ENCODE results near the gene DENND1B. TPM values are rescaled to one million over a fixed set of nuclear protein-coding genes. Genes with fewer than 3 reads are reported as not detected.

The DENND1B gene
- total RNA-seq, 2 experiments from 2014 or later = 22.5 to 27.9 TPM

- ATAC-seq (no peak), DNase-seq (no peak)
- Mint-ChIP-seq H3K27me3 (ENCODE audit: low read depth) (no peaks in the 10 kb centered on the region), H3K4me1 (ENCODE audit: low read depth) (peaks cover 2% of the 10 kb centered on the region), H3K36me3 (ENCODE audit: low read depth) (peaks cover 5% of the 10 kb centered on the region), H3K27ac (no peak overlapping the region), H3K9me3 (ENCODE audit: insufficient read depth) (peaks cover 9% of the 10 kb centered on the region), H3K4me3 (no peak overlapping the region)
- POLR2A ChIA-PET = no interaction called here
- CTCF ChIA-PET = no interaction called here
Observed at GRCh38 chr1:197695961-197696360, 79.3 kb downstream of the DENND1B start.

GRCh38 chr1:197692965-197693364, 82.3 kb downstream of the DENND1B start:
- no peaks in the 10 kb centered on the region for H3K4me1 Mint-ChIP-seq (ENCODE audit: low read depth)
- H3K9me3 Mint-ChIP-seq (ENCODE audit: insufficient read depth) = peaks cover 17% of the 10 kb centered on the region
- peaks cover 27% of the 10 kb centered on the region for H3K36me3 Mint-ChIP-seq (ENCODE audit: low read depth)
- CTCF ChIA-PET = interaction anchor here (1.9 kb wide), 1 partner anchor 176 kb away, joined by 7 read pairs; no protein-coding TSS in a partner anchor
- no peak overlapping the region for H3K4me3 Mint-ChIP-seq
- POLR2A ChIA-PET = no interaction called here
- no peak for ATAC-seq
- no peak overlapping the region for H3K27ac Mint-ChIP-seq
- no peak for DNase-seq
- no peaks in the 10 kb centered on the region for H3K27me3 Mint-ChIP-seq (ENCODE audit: low read depth)

DNA sequence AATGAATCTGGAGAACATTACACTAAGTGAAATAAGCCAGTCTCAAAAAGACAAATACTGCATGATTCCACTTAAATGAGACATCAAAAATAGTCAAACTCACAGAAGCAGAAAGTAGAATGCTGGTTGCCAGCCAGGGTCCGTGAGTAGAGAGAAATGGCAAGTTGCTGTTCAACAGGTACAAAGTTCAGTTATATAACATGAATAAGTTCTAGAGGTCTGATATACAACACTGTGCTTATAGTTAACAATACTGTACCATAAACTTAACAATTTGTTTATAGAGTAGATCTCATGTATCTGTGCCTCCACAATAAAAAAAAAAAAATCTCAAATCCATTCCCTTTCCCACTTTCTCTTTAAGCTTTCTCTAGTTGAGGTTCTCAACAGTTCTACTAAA, 83.5 kb downstream of the DENND1B start:
- Mint-ChIP-seq H3K27ac (no peak overlapping the region), H3K9me3 (ENCODE audit: insufficient read depth) (peaks cover 19% of the 10 kb centered on the region), H3K36me3 (ENCODE audit: low read depth) (peaks cover 27% of the 10 kb centered on the region), H3K4me3 (no peak overlapping the region), H3K27me3 (ENCODE audit: low read depth) (no peaks in the 10 kb centered on the region), H3K4me1 (ENCODE audit: low read depth) (no peaks in the 10 kb centered on the region)
- ATAC-seq = no peak
- POLR2A ChIA-PET = no interaction called here
- no peak for DNase-seq
- CTCF ChIA-PET = interaction anchor here (1.9 kb wide), 1 partner anchor 177 kb away, joined by 7 read pairs; no protein-coding TSS in a partner anchor

DNA sequence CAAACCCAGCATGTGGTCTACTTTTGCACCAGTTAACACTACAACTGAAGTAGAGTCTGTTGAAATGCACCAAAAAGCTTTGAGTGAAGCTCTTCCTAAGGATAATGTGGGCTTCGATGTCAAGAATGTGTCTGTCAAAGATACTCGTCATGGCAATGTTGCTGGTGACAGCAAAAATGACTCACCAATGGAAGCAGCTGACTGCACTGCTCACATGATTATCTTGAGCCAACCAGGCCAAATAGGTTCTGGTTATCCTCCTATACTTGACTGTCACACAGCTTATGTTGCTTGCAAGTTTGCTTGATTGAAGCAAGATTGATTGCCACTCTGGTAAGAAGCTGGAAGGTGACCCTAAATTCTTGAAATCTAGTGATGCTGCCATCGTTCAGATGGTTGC, 85.2 kb downstream of the DENND1B start:
- Mint-ChIP-seq H3K4me1 (ENCODE audit: low read depth) (peaks cover 2% of the 10 kb centered on the region), H3K27me3 (ENCODE audit: low read depth) (no peaks in the 10 kb centered on the region), H3K36me3 (ENCODE audit: low read depth) (peaks cover 31% of the 10 kb centered on the region), H3K4me3 (no peak overlapping the region), H3K9me3 (ENCODE audit: insufficient read depth) (peaks cover 19% of the 10 kb centered on the region), H3K27ac (no peak overlapping the region)
- ChIA-PET POLR2A (no interaction called here), CTCF (no interaction called here)
- DNase-seq (no peak), ATAC-seq (no peak)

DNA sequence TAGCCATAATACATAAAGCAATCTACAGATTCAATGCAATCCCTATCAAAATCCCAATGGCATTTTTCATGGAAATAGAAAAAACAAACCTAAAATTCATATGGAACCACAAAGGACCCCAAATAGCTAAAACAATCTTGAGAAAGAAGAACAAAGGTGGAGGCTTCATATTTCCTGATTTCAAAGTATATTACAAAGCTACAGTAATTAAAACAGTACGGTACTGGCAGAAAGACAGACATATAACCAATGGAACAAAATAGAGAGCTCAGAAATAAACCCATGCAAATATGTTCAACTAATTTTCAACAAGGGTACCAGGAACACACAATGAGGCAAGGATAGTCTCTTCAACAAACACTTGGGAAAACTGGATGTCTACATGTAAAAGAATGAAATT, 87.0 kb downstream of the DENND1B start:
- ChIA-PET POLR2A (no interaction called here), CTCF (no interaction called here)
- Mint-ChIP-seq H3K4me3 (no peak overlapping the region), H3K27me3 (ENCODE audit: low read depth) (no peaks in the 10 kb centered on the region), H3K4me1 (ENCODE audit: low read depth) (peaks cover 2% of the 10 kb centered on the region), H3K9me3 (ENCODE audit: insufficient read depth) (peaks cover 19% of the 10 kb centered on the region), H3K27ac (no peak overlapping the region), H3K36me3 (ENCODE audit: low read depth) (peaks cover 31% of the 10 kb centered on the region)
- DNase-seq = no peak
- ATAC-seq = no peak

GRCh38 chr1:197686702-197687355, 88.5 kb downstream of the DENND1B start:
- no peak overlapping the region for H3K27ac Mint-ChIP-seq
- peaks cover 31% of the 10 kb centered on the region for H3K36me3 Mint-ChIP-seq (ENCODE audit: low read depth)
- ATAC-seq (no peak), DNase-seq (no peak)
- H3K4me1 Mint-ChIP-seq (ENCODE audit: low read depth) = peaks cover 2% of the 10 kb centered on the region
- CTCF ChIA-PET = no interaction called here
- H3K27me3 Mint-ChIP-seq (ENCODE audit: low read depth) = no peaks in the 10 kb centered on the region
- H3K9me3 Mint-ChIP-seq (ENCODE audit: insufficient read depth) = peaks cover 19% of the 10 kb centered on the region
- no peak overlapping the region for H3K4me3 Mint-ChIP-seq
- POLR2A ChIA-PET = no interaction called here

- POLR2A ChIA-PET = no interaction called here
- Mint-ChIP-seq H3K27ac (no peak overlapping the region), H3K4me1 (ENCODE audit: low read depth) (peaks cover 4% of the 10 kb centered on the region), H3K4me3 (no peak overlapping the region), H3K9me3 (ENCODE audit: insufficient read depth) (peaks cover 19% of the 10 kb centered on the region), H3K27me3 (ENCODE audit: low read depth) (no peaks in the 10 kb centered on the region), H3K36me3 (ENCODE audit: low read depth) (peaks cover 31% of the 10 kb centered on the region)
- CTCF ChIA-PET = no interaction called here
- DNase-seq (no peak), ATAC-seq (no peak)
Observed at GRCh38 chr1:197686231-197686630, 89.0 kb downstream of the DENND1B start.

GRCh38 chr1:197685785-197686184, 89.5 kb downstream of the DENND1B start:
- Mint-ChIP-seq H3K4me1 (ENCODE audit: low read depth) (peaks cover 4% of the 10 kb centered on the region), H3K27me3 (ENCODE audit: low read depth) (no peaks in the 10 kb centered on the region), H3K27ac (no peak overlapping the region), H3K9me3 (ENCODE audit: insufficient read depth) (peaks cover 19% of the 10 kb centered on the region), H3K4me3 (no peak overlapping the region), H3K36me3 (ENCODE audit: low read depth) (peaks cover 28% of the 10 kb centered on the region)
- ATAC-seq (no peak), DNase-seq (no peak)
- ChIA-PET POLR2A (no interaction called here), CTCF (interaction anchor here (1.2 kb wide), 1 partner anchor 183 kb away, joined by 4 read pairs; no protein-coding TSS in a partner anchor)

DNA sequence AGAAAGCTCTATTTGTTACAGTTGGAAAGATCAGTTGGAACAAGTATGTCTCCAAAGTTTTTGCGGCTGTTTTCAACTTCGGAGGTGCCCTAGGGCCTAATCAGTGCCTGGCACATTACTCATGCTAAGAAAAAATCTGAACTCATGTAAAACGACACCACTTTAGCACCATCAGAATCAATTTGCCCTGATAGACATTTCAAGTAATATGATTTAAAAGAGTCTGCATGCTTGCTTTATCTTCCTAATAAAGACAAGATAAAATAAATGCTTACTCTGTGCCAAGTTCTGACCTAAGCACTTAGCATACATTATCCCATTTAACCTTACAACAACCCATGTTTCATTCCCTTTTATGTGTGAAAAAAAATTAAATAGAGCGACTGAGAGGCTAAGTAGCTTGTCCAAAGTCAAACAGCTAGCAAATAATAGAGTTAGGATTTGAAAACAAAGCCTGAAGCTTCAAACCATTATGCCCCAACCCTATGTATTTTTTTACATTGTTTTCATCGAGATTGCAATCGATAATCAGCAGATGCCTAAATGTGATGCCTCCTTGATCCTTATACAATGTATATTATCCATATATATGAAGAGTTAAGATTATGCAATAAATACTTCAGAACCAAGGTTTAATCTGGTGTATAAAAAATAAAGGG, 91.3 kb downstream of the DENND1B start:
- Mint-ChIP-seq H3K27ac (no peak overlapping the region), H3K27me3 (ENCODE audit: low read depth) (no peaks in the 10 kb centered on the region), H3K4me3 (no peak overlapping the region), H3K9me3 (ENCODE audit: insufficient read depth) (peaks cover 13% of the 10 kb centered on the region), H3K4me1 (ENCODE audit: low read depth) (peaks cover 4% of the 10 kb centered on the region), H3K36me3 (ENCODE audit: low read depth) (peaks cover 14% of the 10 kb centered on the region)
- DNase-seq = no peak
- ChIA-PET POLR2A (no interaction called here), CTCF (interaction anchor here (1.6 kb wide), 1 partner anchor 40 kb away, joined by 3 read pairs; no protein-coding TSS in a partner anchor)
- no peak for ATAC-seq

DNA sequence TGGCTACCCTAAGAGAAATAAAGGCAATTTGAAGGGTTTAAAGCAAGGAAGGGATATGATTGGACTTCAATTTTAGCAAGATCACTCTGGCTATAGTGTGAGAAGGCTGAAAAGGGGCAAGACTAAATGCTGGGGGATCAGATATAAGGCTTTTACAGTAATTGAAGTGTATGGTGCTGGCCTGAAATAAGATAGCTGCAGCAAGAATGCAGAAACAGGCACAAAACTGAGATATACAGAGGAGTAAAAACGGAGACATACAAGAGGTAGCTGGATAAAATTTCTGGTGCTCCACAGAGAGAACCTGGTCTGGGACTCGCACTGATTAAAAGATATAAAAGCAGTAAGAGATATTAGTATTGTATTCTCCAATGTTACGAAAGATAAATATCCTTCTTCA, 92.0 kb downstream of the DENND1B start:
- no peak for DNase-seq
- H3K27me3 Mint-ChIP-seq (ENCODE audit: low read depth) = no peaks in the 10 kb centered on the region
- peaks cover 5% of the 10 kb centered on the region for H3K9me3 Mint-ChIP-seq (ENCODE audit: insufficient read depth)
- POLR2A ChIA-PET = no interaction called here
- H3K4me1 Mint-ChIP-seq (ENCODE audit: low read depth) = peaks cover 4% of the 10 kb centered on the region
- H3K4me3 Mint-ChIP-seq = no peak overlapping the region
- ATAC-seq = no peak
- CTCF ChIA-PET = no interaction called here
- no peak overlapping the region for H3K27ac Mint-ChIP-seq
- peaks cover 7% of the 10 kb centered on the region for H3K36me3 Mint-ChIP-seq (ENCODE audit: low read depth)

GRCh38 chr1:197680311-197680710, 95.0 kb downstream of the DENND1B start:
- no peaks in the 10 kb centered on the region for H3K27me3 Mint-ChIP-seq (ENCODE audit: low read depth)
- no peak overlapping the region for H3K27ac Mint-ChIP-seq
- ATAC-seq (no peak), DNase-seq (no peak)
- CTCF ChIA-PET = no interaction called here
- no peaks in the 10 kb centered on the region for H3K9me3 Mint-ChIP-seq (ENCODE audit: insufficient read depth)
- no peak overlapping the region for H3K4me3 Mint-ChIP-seq
- POLR2A ChIA-PET = no interaction called here
- H3K36me3 Mint-ChIP-seq (ENCODE audit: low read depth) = no peaks in the 10 kb centered on the region
- H3K4me1 Mint-ChIP-seq (ENCODE audit: low read depth) = peaks cover 2% of the 10 kb centered on the region

DNA sequence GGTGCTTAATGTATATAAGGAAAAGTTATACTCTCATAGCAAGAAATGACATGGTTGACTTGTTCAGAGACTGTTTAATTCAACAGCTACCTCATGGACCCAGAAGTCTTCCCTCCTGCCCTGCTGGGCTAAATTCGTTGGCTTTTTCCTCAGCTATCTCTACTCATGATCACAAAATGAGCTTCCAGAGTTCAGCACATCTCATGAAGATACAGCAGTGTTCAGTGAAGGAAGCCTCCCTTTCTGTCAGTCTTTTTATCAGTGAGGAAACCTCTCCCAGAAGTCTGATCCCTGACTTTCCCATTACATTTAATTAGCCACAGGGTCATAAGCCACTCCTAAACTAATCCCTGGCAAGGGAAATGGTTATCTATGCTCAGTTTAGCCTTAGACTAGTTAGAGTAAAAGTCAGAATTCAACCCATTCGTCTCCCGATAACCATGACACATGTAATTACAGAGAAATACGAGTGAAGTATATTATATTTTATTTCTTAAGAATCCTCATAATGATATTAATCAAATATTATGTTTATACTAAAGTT, 97.5 kb downstream of the DENND1B start:
- CTCF ChIA-PET = no interaction called here
- H3K4me1 Mint-ChIP-seq (ENCODE audit: low read depth) = peaks cover 2% of the 10 kb centered on the region

More for the DNA sequence above, 97.5 kb downstream of the DENND1B start:
- Mint-ChIP-seq H3K36me3 (ENCODE audit: low read depth) (no peaks in the 10 kb centered on the region), H3K4me3 (no peak overlapping the region), H3K27ac (no peak overlapping the region), H3K9me3 (ENCODE audit: insufficient read depth) (no peaks in the 10 kb centered on the region), H3K27me3 (ENCODE audit: low read depth) (no peaks in the 10 kb centered on the region)
- ATAC-seq (no peak), DNase-seq (no peak)
- POLR2A ChIA-PET = no interaction called here

Measured in activated CD8-positive, alpha-beta T cell treated with anti-CD3 and anti-CD28 coated beads, Interleukin-2, amount 10 ng/mL, durations not matched to agents 7 days and 5 days (primary cell).